ENCODE data around the gene KRT38.
A peak's percentile ranks its signal among the peaks of the same experiment; 100 is the strongest.

The KRT38 gene

DNA sequence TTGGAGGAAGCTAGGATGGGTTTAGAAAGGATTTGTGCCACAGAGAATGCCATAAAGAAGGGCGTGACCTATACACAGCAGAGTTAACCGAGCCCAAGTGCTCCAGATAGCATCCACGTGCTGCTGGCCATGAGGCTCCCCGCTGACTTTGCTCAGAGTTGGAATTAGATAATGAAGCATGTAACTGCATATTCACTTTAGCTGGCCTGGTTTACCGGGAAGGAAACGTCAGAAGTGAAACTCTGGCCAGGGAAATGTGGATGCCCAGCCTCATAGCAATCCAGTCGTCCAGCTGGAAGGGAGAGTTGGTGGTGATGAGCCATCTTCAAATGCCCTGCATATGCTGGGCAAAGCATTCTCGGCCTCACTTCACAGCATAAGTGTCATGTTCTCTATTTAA is 34.1 kb upstream of the KRT38 start:
- H3K4me3 ChIP-seq (ENCODE audit: severe bottlenecking) = no peak overlapping the region
- TF ChIP-seq, protein P1, sequence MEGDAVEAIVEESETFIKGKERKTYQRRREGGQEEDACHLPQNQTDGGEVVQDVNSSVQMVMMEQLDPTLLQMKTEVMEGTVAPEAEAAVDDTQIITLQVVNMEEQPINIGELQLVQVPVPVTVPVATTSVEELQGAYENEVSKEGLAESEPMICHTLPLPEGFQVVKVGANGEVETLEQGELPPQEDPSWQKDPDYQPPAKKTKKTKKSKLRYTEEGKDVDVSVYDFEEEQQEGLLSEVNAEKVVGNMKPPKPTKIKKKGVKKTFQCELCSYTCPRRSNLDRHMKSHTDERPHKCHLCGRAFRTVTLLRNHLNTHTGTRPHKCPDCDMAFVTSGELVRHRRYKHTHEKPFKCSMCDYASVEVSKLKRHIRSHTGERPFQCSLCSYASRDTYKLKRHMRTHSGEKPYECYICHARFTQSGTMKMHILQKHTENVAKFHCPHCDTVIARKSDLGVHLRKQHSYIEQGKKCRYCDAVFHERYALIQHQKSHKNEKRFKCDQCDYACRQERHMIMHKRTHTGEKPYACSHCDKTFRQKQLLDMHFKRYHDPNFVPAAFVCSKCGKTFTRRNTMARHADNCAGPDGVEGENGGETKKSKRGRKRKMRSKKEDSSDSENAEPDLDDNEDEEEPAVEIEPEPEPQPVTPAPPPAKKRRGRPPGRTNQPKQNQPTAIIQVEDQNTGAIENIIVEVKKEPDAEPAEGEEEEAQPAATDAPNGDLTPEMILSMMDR (IDR thresholded peaks at IDR 0.05; ENCODE audit: poor library complexity, severe bottlenecking) = no peak
- no peaks in the 10 kb centered on the region for H3K27me3 ChIP-seq (ENCODE audit: insufficient read depth, poor library complexity, severe bottlenecking)
- H3K4me1 ChIP-seq (ENCODE audit: insufficient read depth, poor library complexity, severe bottlenecking) = no peaks in the 10 kb centered on the region
- no peaks in the 10 kb centered on the region for H3K36me3 ChIP-seq (ENCODE audit: low read depth)
- H3K27ac ChIP-seq (ENCODE audit: poor library complexity, severe bottlenecking) = no peak overlapping the region
- DNase-seq (ENCODE audit: low spot score) = no peak
- ATAC-seq (ENCODE audit: low read depth) = no peak
- no peaks in the 10 kb centered on the region for H3K9me3 ChIP-seq (ENCODE audit: severe bottlenecking)

DNA sequence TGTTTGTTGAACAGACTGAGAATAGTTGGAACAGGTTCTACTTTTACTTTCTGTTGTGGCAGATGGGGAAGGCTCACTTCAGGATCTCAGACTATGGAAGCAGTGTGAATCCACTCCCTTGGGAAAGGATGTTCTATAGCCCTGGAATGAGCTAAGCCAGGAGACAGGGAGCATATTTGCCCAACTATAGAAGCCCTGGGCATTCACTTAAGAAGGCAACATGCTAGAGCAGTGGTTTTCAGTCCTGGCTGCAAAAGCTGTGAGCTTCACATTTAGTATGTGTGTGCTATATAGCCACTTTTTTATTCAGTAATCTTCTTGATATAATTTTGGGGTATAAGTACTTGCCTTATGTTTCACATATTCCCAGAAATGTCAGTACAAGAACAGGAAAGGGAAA is 27.6 kb upstream of the KRT38 start:
- no peak overlapping the region for H3K4me3 ChIP-seq (ENCODE audit: severe bottlenecking)
- DNase-seq (ENCODE audit: low spot score) (no peak), ATAC-seq (ENCODE audit: low read depth) (no peak)
- no peaks in the 10 kb centered on the region for H3K9me3 ChIP-seq (ENCODE audit: severe bottlenecking)
- H3K4me1 ChIP-seq (ENCODE audit: insufficient read depth, poor library complexity, severe bottlenecking) = peaks cover 10% of the 10 kb centered on the region
- TF ChIP-seq, protein P1 (IDR thresholded peaks at IDR 0.05; ENCODE audit: poor library complexity, severe bottlenecking) = no peak
- H3K27me3 ChIP-seq (ENCODE audit: insufficient read depth, poor library complexity, severe bottlenecking) = no peaks in the 10 kb centered on the region
- H3K27ac ChIP-seq (ENCODE audit: poor library complexity, severe bottlenecking) = no peak overlapping the region
- no peaks in the 10 kb centered on the region for H3K36me3 ChIP-seq (ENCODE audit: low read depth)

DNA sequence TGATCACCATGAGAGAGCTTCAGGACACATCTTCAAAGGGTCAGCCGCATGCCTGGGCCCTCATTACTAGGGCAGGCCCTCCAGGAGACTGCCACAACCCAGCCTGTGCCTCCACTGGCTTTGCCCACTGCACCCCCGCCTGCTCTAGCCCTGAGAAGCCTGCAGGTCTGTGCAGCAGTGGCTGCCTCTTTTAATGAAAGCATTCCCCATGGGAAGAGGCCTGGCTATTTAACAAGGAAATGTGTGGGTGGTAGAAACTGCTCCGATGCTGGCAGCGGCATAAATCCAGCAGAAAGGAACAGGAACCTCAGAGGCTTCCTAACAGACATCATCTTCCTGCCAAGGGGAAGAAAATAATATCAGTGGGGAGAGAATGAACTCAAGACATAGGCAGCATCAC is 26.8 kb upstream of the KRT38 start:
- no peak overlapping the region for H3K27ac ChIP-seq (ENCODE audit: poor library complexity, severe bottlenecking)
- TF ChIP-seq, protein P1 (IDR thresholded peaks at IDR 0.05; ENCODE audit: poor library complexity, severe bottlenecking) = no peak
- no peaks in the 10 kb centered on the region for H3K9me3 ChIP-seq (ENCODE audit: severe bottlenecking)
- H3K36me3 ChIP-seq (ENCODE audit: low read depth) = no peaks in the 10 kb centered on the region
- H3K4me3 ChIP-seq (ENCODE audit: severe bottlenecking) = no peak overlapping the region
- H3K4me1 ChIP-seq (ENCODE audit: insufficient read depth, poor library complexity, severe bottlenecking) = peaks cover 10% of the 10 kb centered on the region
- H3K27me3 ChIP-seq (ENCODE audit: insufficient read depth, poor library complexity, severe bottlenecking) = no peaks in the 10 kb centered on the region
- DNase-seq (ENCODE audit: low spot score) (no peak), ATAC-seq (ENCODE audit: low read depth) (no peak)

DNA sequence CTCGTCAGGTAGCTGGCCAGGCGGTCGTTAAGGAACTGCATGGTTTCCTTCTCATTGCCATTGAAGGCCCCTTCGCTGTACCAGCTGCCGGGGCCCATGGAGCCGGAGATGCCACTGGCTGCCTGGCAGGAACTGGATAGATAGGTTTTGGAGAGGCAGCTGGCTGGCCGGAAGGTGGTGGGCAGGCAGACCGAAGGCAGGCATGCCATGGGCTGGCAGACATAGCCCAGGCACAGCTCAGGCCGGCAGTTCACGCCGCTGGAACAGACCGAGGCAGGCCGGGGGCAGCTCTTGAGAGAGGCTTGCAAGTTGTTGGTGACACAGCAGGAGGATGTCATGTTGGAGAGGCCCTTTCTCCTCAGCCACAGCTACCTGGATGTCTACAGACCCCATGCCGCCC is 26.2 kb upstream of the KRT38 start, which contains the start of gene KRT32:
KRT32 (minus strand) TSS at position 399 of the 400 bp plus-strand sequence; CDS start at position 338, 61 bp downstream.
- TF ChIP-seq, protein P1 (IDR thresholded peaks at IDR 0.05; ENCODE audit: poor library complexity, severe bottlenecking) = no peak
- Histone ChIP-seq H3K4me1 (ENCODE audit: insufficient read depth, poor library complexity, severe bottlenecking) (peaks cover 10% of the 10 kb centered on the region), H3K27ac (ENCODE audit: poor library complexity, severe bottlenecking) (no peak within 1 kb of the TSS), H3K4me3 (ENCODE audit: severe bottlenecking) (no peak within 1 kb of the TSS), H3K36me3 (ENCODE audit: low read depth) (no peaks in the 10 kb centered on the region), H3K27me3 (ENCODE audit: insufficient read depth, poor library complexity, severe bottlenecking) (no peaks in the 10 kb centered on the region), H3K9me3 (ENCODE audit: severe bottlenecking) (no peaks in the 10 kb centered on the region)
- DNase-seq (ENCODE audit: low spot score) (no peak), ATAC-seq (ENCODE audit: low read depth) (no peak)

DNA sequence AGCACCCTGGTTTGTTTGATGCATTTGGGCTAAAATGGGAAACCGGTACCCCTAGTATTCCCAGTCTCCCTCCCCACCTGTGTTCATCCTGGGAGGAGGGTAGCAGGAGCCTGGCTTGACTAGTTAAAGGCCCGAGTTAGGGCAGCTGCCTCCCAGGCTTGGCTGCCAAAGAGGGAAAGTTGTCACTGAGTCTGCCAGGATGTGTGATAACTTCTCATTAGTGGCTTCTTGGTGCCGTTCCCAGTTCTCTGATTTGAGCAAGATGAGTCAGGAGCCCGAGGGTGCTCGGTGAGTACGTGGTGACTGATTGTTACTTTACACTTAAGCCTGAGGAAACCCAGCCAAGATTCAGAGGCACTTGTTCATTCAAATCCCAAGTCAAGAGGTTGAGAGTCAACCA is 23.9 kb upstream of the KRT38 start:
- H3K27me3 ChIP-seq (ENCODE audit: insufficient read depth, poor library complexity, severe bottlenecking) = no peaks in the 10 kb centered on the region
- ATAC-seq (ENCODE audit: low read depth) (peak; percentile 97), DNase-seq (ENCODE audit: low spot score) (peak; percentile 87)
- TF ChIP-seq, protein P1 (IDR thresholded peaks at IDR 0.05; ENCODE audit: poor library complexity, severe bottlenecking) = no peak
- H3K9me3 ChIP-seq (ENCODE audit: severe bottlenecking) = no peaks in the 10 kb centered on the region
- H3K27ac ChIP-seq (ENCODE audit: poor library complexity, severe bottlenecking) = no peak overlapping the region
- no peaks in the 10 kb centered on the region for H3K36me3 ChIP-seq (ENCODE audit: low read depth)
- no peak overlapping the region for H3K4me3 ChIP-seq (ENCODE audit: severe bottlenecking)
- peaks cover 10% of the 10 kb centered on the region for H3K4me1 ChIP-seq (ENCODE audit: insufficient read depth, poor library complexity, severe bottlenecking)
